ENCODE measurements around the gene SUN2. TPM values are rescaled to one million over a fixed set of nuclear protein-coding genes. Genes with fewer than 3 reads are reported as not detected.

Gene SUN2
- total and polyA plus RNA-seq, 2 of the 4 experiments (the other 2 are of a cell fraction): 27.8 to 50.0 TPM

Small RNA genes lying within 50 kb of the gene (microRNA-seq; reads per million reads assigned to microRNA genes)
- not detected for gene AL021707.8 (ENCODE audit: insufficient read depth, insufficient read length)

Small RNA genes lying within 50 kb of the gene (small RNA-seq; reads per million reads assigned to genes)
- gene AL021707.8: 0 reads per million in 5 experiments

Other genes with a start within 250 kb of the SUN2 start
- gene DDX17, start 249.7 kb downstream of the SUN2 start, total RNA-seq (2012; rRNA removed): 366 and 371 TPM in 2 replicates
- gene DDX17, start 249.7 kb downstream of the SUN2 start, polyA plus RNA-seq (2012; rRNA removed): 200 and 240 TPM in 2 replicates
- 0.18 and 1.1 TPM in 2 replicates for gene DMC1, start 185.8 kb downstream of the SUN2 start, total RNA-seq (2012; rRNA removed)
- gene DMC1, start 185.8 kb downstream of the SUN2 start, polyA plus RNA-seq (2012; rRNA removed): 0.38 and 0.46 TPM in 2 replicates
- gene FAM227A, start 99.6 kb downstream of the SUN2 start, total RNA-seq (2012; rRNA removed): 1.1 and 1.3 TPM in 2 replicates
- 1.1 and 1.4 TPM in 2 replicates for gene FAM227A, start 99.6 kb downstream of the SUN2 start, polyA plus RNA-seq (2012; rRNA removed)
- 13.8 and 14.2 TPM in 2 replicates for gene CBY1, start 99.4 kb downstream of the SUN2 start, total RNA-seq (2012; rRNA removed)
- gene CBY1, start 99.4 kb downstream of the SUN2 start, polyA plus RNA-seq (2012; rRNA removed): 25.4 and 30.0 TPM in 2 replicates
- gene TOMM22, start 74.0 kb downstream of the SUN2 start, total RNA-seq (2012; rRNA removed): 78.0 and 139 TPM in 2 replicates
- gene TOMM22, start 74.0 kb downstream of the SUN2 start, polyA plus RNA-seq (2012; rRNA removed): 31.9 and 38.7 TPM in 2 replicates
- 32.5 and 35.8 TPM in 2 replicates for gene JOSD1, start 55.1 kb downstream of the SUN2 start, total RNA-seq (2012; rRNA removed)
- gene JOSD1, start 55.1 kb downstream of the SUN2 start, polyA plus RNA-seq (2012; rRNA removed): 28.2 and 30.2 TPM in 2 replicates
- 12.4 and 21.4 TPM in 2 replicates for gene GTPBP1, start 50.1 kb downstream of the SUN2 start, total RNA-seq (2012; rRNA removed)
- 24.9 and 29.5 TPM in 2 replicates for gene GTPBP1, start 50.1 kb downstream of the SUN2 start, polyA plus RNA-seq (2012; rRNA removed)
- 6.1 and 6.9 TPM in 2 replicates for gene DNAL4, start 38.1 kb upstream of the SUN2 start, total RNA-seq (2012; rRNA removed)
- 12.1 and 14.2 TPM in 2 replicates for gene DNAL4, start 38.1 kb upstream of the SUN2 start, polyA plus RNA-seq (2012; rRNA removed)
- 0.28 and 0.36 TPM in 2 replicates for gene NPTXR, start 88.0 kb upstream of the SUN2 start, total RNA-seq (2012; rRNA removed)
- 1.8 and 2.2 TPM in 2 replicates for gene NPTXR, start 88.0 kb upstream of the SUN2 start, polyA plus RNA-seq (2012; rRNA removed)
- gene CBX6, start 116.2 kb upstream of the SUN2 start, total RNA-seq (2012; rRNA removed): 15.2 and 17.5 TPM in 2 replicates
- gene CBX6, start 116.2 kb upstream of the SUN2 start, polyA plus RNA-seq (2012; rRNA removed): 19.0 and 19.9 TPM in 2 replicates
- not detected in 2 replicates for gene APOBEC3A, start 201.6 kb upstream of the SUN2 start, total RNA-seq (2012; rRNA removed)
- not detected in 2 replicates for gene APOBEC3A, start 201.6 kb upstream of the SUN2 start, polyA plus RNA-seq (2012; rRNA removed)
- gene APOBEC3B, start 226.3 kb upstream of the SUN2 start, total RNA-seq (2012; rRNA removed): 17.2 and 17.6 TPM in 2 replicates
- 34.2 and 35.1 TPM in 2 replicates for gene APOBEC3B, start 226.3 kb upstream of the SUN2 start, polyA plus RNA-seq (2012; rRNA removed)